ENCODE data around the gene ITIH2. TPM values are rescaled to one million over a fixed set of nuclear protein-coding genes. Genes with fewer than 3 reads are reported as not detected.
A peak's percentile ranks its signal among the peaks of the same experiment; 100 is the strongest.
"Not testable (repeated sequence)": the region's sequence is repeated elsewhere in the genome, so short reads cannot be mapped to it uniquely, and the experiment has no call there.

ITIH2 gene
- total RNA-seq, 1 donor from 2014 or later = not detected

DNA sequence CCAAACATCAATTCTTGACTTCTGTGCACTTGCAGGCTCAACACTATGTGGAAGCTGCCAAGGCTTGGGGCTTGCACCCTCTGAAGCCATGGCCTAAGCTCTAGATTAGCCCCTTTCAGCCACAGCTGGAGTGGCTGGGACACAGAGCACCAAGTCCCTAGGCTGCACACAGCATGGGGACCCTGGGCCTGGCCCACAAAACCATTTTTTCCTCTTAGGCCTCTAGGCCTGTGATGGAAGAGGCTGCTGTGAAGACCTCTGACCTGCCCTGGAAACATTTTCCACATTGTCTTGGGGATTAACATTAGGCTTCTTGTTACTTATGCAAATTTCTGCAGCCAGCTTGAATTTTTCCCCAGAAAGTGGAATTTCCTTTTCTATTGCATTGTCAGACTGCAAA is 10.7 kb upstream of the ITIH2 start:
- DNase-seq (ENCODE audit: missing footprints); intact Hi-C loops (cut with DNase I); ATAC-seq: not testable (repeated sequence)

DNA sequence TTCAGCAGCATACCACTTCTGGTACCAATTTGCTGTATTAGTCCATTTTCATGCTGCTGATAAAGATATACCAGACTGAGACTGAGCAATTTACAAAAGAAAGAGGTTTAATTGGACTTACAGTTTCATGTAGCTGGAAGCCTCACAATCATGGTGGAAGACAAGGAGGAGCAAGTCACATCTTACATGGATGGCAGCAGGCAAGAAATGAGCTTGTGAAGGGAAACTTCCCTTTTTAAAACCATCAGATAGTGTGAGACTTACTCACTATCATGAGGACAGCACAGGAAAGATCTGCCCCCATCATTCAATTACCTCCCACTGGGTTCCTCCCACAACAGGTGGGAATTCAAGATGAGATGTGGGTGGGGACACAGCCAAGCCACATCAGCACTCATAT is 9.9 kb upstream of the ITIH2 start:
- intact Hi-C loops (cut with DNase I); DNase-seq (ENCODE audit: missing footprints); ATAC-seq: not testable (repeated sequence)

DNA sequence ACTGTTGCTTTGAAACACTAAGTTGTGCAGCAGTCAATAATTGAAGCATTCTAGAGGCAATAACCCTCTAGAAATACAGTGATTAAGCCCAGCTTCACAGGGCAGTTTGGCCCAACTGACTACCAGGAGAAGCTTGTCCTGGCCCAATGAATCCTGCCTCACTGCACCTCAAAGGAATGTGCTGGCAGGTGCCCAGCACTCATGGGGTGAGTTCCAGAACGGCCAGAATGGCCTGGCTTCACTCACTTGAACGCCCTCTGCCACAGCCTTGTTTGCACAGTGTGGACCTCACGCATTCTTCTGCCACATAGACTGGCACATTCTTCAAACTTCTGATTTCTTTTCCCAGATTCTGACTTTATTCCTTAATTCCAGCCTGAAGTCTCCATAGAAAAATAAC is 6.6 kb upstream of the ITIH2 start:
- no peak for DNase-seq (ENCODE audit: missing footprints)
- ATAC-seq = peak; percentile 89
- intact Hi-C loops (cut with DNase I) = no loop called here

DNA sequence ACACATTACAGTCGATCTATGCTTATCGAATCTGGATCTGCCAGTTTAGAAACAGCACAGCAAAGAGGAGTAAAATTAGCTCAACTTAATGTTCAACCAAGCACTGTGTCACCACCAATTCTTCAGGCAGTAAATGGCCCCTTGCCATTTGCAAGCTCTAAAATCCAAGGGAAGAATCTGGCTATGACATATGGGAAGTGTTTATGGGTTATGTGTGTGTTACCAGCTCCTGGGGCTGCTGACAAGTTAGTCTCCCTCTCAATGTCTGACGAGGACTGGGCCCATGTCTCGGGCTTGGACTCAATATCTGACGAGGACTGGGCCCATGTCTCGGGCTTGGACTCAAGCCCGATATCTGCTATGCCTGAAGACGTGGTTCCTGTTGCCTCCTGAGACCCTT is 5.7 kb upstream of the ITIH2 start:
- intact Hi-C loops (cut with DNase I) = no loop called here
- ATAC-seq = peak; percentile 37
- no peak for DNase-seq (ENCODE audit: missing footprints)

DNA sequence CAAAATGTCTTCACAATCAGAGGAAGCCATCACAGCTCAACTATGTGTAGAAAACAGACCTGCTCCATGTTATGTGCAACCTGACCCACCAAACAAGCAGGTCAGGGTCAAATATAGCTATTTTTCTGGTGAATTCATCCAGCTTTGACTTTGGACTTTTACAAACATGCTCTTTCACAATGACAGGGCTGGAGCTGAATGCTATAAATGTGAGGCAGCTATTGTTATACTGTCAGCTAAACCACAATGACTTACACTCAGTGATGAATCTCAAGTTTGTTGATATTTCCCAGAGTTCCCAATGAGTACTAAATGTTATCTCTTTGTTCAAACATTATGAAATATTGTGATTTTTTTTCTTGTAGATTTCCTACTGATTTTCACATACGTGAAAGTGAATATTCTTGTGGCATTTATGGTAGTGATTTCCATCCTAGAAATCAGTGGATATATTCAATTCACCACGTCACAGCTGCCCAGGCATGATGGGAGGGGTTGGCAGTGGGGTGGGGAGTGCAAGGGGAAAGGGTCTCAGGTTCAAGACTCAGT is 2.5 kb upstream of the ITIH2 start:
- DNase-seq (ENCODE audit: missing footprints) = no peak
- intact Hi-C loops (cut with DNase I) = no loop called here
- no peak for ATAC-seq

DNA sequence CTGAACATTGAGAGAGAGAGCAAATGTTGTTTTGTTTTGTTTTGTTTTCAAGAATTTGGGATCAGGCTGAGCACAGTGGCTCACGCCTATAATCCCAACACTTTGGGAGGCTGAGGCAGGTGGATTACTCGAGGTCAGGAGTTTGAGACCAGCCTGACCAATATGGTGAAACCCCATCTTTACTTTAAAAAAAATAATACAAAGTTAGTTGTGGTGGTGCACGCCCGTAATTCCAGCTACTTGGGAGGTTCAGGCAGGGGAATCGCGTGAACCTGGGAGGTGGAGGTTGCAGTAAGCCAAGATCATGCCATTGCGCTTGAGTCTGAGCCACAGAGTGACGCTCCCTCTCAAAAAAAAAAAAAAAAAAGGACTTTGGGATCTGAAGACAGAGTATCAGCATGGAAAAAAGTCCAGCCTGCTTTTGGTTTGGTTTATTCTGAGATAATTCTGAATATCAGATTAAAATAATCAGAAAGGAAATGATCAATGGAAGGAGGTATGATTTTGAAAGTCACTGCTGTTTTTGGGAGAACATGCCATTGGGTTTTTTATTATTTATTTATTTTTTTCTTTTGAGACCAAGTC is 1.9 kb upstream of the ITIH2 start:
- intact Hi-C loops (cut with DNase I) = no loop called here
- no peak for DNase-seq (ENCODE audit: missing footprints)
- no peak for ATAC-seq

DNA sequence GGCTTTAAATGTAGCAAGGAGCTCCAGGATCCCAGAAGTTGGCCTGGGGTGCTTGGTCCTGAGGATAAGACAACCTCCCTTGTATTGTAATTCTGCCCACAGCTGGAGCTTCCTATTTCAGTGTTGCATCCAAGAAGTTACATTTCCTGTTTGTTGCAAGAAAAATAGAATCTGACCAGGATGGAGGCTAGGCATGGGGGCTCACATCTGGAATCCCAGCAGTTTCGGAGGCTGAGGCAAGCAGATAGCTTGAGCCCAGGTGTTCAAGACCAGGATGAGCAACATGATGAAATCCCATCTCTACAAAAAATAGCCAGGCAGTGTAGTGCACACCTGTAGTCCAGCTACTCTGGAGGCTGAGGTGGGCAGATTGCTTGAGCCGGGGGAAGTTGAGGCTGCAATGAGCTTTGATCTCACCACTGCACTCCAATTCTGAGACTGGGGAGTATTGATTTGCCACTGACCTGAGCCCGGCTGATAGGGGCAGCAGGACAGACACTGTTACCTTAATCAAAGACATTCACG is 766 bp upstream of the ITIH2 start:
- DNase-seq (ENCODE audit: missing footprints) = no peak
- intact Hi-C loops (cut with DNase I) = no loop called here
- ATAC-seq = no peak

DNA sequence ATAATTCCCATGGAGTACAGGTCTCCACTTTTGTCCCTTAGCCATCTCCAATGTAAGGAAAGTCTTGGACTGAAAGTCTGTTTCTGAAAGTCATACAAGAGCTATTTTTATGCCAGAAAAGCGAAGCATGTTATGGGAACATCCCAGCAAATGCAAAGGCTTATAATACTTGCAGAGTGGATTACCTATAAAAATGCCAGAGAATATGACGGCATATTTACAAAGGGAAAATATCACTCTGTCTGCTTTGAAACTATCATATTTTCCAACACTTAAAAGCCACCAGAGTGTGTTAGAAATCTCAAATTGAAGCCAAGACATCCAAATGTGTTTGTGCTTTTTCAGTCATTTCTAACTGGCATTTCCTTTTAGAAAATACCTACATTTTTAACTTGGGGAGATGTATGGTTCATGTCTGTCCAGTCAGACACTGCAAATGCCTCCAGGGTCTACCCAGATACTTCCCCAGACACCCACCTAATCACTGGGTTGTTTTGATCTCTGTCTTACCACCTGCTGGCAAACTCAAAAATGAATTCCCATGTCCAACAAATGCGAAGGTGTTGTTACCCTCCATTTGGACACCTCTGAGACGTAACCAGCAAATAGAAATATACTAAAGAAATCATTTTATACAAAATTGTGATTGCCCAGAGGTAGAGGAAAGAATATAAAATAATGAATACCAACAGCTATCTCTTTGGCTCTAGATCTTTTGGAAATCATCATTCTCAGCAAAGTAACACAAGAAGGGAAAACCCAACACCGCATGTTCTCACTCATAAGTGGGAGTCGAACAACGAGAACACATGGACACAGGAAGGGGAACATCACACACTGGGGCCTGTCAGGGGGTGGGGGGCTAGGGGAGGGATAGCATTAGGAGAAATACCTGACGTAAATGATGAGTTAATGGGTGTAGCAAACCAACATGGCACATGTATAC is 1.2 kb downstream of the ITIH2 start:
- ATAC-seq (no peak), DNase-seq (ENCODE audit: missing footprints) (no peak)
- intact Hi-C loops (cut with DNase I) = no loop called here

DNA sequence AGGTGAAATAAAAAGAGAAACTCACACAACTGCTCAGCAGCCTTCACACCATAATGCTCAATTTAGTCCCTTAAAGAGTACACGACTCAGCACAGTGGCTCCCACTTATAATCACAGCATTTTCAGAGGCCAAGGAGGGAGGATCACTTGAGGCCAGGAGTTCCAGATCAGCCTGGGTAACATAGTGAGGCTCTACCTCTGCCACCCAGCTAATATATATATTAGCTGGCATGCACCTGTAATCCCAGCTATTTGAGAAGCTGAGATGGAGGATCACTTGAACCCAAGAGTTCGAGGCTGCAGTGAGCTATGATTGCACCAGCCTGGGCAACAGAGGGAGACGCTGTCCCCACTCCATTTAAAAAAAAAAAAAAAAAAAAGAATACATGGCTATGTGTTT is 2.2 kb downstream of the ITIH2 start:
- intact Hi-C loops (cut with DNase I) = no loop called here
- no peak for ATAC-seq
- no peak for DNase-seq (ENCODE audit: missing footprints)

DNA sequence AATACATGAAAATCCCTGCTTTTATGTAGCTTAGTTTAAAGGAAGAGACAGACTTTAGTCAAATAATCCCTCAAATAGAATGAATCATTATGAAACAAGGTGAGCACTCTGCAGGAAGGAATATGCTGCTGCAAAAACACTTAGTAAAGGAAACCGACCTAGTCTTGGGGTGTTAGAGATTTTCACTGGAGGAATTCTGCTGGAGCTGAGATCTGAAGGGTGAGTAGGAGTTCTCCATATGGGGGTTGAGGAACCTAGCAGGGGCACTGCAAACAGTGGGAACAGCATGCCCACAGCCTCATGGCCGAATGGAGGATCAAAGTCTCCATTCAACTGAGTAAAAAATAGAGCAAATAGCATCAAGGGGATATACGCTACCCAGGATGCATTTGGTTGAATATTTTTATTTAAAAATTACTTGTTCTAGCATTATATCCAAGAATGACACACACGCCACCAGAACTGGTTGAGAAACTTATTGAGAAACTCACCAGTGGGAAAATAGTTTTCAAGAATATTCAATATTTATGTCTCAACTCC is 3.5 kb downstream of the ITIH2 start:
- intact Hi-C loops (cut with DNase I) = no loop called here
- no peak for DNase-seq (ENCODE audit: missing footprints)
- ATAC-seq = no peak

DNA sequence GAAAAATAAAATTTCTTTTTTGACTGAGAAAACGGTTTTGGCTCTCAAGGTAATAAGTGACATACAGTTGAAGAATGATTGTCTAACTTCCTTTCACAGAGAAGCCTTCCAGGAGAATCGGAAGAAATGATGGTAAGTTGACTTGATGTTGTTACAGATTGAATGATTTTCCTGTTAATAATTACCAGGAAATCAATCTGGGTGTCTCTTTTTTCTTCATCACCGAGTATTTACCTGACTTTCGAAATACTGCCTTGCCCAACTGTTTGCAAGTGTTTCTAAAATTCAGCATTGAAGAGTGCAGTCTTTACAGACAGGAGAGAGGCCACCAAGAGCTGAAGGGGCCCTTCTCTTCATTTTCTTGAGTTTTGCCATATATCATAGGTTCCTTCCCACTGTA is 4.0 kb downstream of the ITIH2 start:
- no peak for DNase-seq (ENCODE audit: missing footprints)
- no peak for ATAC-seq
- intact Hi-C loops (cut with DNase I) = no loop called here

DNA sequence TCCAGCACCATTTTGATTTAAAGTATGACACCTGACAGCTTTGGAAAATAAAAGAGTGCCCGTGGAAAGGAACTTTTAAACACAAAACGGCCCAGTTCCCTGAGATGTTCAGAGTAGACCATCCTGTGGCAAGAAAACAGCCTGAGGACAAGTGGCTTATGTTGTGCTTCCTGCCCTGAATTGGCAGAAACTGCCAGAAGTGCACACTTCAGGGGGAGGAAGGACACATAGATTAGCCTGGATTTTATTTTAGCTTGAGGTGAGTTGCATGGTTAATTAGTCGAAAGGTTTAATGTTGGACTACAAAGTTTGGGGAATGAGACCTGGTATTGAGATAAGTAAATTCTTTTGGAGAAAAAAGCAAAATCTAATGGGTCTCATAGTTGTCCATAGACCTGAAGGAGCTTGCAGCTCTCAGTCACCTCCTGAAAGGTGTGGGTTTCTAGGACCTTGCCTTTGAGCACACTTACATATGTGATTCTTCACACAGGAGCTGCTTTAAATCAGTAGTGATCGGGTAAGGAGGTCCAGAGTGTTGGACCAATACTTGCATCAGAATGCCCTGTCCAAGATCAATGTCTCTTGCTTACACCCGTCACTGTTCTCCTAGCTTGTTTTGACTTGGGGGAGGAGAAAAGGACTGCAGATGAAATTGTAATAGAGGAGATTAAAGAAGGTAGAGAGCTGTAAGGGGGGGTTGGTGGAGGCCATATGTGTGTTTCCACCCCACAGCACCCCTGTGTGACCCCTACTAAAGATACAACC is 4.9 kb downstream of the ITIH2 start:
- intact Hi-C loops (cut with DNase I) = no loop called here
- no peak for DNase-seq (ENCODE audit: missing footprints)
- no peak for ATAC-seq

DNA sequence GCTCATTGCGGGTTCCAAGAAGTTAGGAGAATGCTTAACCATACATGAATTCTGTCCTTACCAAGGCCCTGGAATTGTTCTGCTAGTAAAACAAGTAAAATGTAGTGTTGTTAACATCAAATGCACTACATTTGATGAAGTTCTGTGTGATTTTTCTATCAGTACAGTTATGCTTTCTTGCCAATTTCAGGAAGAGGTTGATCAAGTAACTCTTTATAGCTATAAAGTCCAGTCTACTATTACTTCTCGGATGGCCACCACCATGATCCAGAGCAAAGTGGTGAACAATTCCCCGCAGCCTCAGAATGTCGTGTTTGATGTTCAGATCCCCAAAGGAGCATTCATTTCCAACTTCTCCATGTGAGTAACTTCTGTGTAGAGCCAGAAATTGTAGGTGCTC is 5.7 kb downstream of the ITIH2 start:
- no peak for ATAC-seq
- intact Hi-C loops (cut with DNase I) = no loop called here

DNA sequence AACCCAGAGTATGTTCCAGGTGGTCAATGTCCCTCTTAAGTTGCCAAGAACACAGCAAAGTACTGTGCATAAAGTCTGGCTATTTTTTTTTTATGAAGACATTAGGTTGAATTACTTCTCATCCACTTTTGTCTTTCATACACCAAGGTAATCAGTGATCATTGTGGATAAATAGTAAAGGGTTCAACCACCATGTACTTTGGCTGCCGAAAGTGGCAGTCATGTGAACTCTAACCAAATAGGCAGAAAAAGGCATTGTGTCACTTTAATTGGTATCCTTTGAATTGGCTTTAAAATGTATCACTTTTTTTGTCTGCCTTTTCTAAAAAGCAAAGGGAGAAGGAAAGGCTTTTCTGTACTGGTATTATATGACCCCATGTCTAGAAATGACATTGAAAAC is 7.3 kb downstream of the ITIH2 start:
- DNase-seq (ENCODE audit: missing footprints) (no peak), ATAC-seq (no peak)
- intact Hi-C loops (cut with DNase I) = no loop called here

More for the DNA sequence above, 5.7 kb downstream of the ITIH2 start:
- DNase-seq (ENCODE audit: missing footprints) = no peak

DNA sequence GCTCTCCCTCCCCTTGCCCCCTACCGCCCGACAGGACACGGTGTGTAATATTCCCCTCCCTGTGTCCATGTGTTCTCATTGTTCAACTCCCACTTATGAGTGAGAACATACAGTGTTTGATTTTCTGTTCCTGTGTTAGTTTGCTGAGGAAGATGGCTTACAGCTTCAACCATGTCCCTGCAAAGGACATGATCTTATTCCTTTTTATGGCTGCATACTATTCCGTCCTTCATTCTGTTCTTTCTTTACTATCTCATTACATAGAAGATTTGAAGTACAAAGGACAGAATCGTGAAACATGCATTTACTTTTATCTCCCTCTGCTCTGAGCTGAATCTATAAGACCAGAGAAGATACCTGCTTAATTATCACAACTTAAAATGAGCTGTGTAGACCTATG is 8.0 kb downstream of the ITIH2 start:
- intact Hi-C loops (cut with DNase I); ATAC-seq; DNase-seq (ENCODE audit: missing footprints): not testable (repeated sequence)

DNA sequence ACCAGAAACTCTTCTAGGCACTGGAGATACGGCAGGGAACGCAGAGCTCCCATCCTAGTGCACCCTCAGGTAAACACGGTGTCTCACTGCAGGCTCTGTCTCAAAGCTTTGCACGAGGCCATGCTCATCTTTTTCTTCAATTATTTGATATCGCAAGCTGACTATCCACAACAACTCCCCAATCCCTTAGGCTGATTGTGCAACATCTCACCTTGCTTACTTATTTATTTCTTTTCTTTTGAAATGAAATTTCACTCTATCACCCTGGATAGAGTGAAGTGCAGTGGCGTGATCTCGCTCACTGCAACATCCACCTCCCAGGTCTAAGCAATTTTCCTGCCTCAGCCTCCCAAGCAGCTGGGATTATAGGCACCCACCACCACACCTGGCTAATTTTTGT is 12.4 kb downstream of the ITIH2 start:
- DNase-seq (ENCODE audit: missing footprints) (no peak), ATAC-seq (no peak)
- intact Hi-C loops (cut with DNase I) = no loop called here

DNA sequence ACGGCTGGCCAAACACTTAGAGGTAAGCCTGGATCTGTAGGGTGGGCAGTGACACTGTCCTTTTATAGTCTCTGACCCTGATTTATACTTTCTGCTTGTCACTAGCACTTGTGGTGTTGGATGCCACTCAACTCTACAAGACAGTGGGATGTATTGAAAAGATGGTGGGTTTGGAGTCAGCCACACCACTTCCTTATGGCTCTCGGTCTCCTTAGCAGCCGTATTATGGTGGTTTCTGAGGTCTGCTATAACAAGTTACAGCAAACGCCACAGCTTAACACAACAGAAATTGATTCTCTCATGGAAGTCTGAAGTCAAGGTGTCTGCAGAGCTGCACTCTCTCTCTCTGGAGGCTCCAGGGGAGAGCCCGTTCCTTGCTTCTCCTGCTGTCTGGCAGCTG is 14.7 kb downstream of the ITIH2 start:
- intact Hi-C loops (cut with DNase I) = no loop called here
- DNase-seq (ENCODE audit: missing footprints) = no peak
- no peak for ATAC-seq

DNA sequence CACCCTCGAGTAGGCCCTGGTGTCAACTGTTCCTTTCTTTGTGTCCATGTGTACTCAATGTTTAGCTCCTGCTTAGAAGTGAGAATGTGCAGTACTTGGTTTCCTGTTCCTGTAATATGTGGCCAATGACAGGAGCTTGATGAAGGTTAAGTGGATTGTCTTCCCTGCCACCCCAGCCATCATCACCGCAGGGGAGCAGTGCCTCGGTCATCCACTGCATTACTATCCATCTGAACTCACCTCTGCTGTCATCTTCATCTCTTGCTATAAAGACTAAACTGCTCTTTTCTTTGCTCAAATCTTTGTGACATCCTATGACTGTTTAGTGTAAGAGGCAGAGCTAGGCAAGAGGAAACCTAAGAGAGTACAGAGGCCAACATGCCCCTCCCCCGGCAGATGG is 15.6 kb downstream of the ITIH2 start:
- DNase-seq (ENCODE audit: missing footprints) = no peak
- intact Hi-C loops (cut with DNase I) = no loop called here
- no peak for ATAC-seq

DNA sequence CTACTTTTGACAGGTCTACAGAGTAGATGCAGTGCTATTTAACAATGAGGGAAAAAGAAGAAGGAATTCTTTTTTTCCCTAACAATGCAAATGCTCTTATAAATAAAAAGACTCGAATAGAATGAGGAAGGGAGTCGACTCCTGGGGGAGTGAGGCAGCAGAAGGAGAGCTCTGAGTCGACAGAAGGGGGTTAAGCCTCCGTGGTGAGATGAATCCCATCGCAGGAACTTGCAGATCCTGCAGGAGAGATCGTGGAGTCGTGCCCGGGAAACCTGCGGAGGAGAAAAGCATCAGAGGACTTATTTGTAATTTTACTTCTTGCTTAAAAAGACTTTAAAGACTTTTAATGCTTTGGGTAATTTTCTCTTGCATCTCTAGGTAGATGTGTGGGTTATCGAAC is 17.4 kb downstream of the ITIH2 start:
- DNase-seq (ENCODE audit: missing footprints) (no peak), ATAC-seq (no peak)
- intact Hi-C loops (cut with DNase I) = no loop called here

Data from Right ventricle myocardium inferior (tissue), 1 donor.